ENCODE results near the gene TMEM119. TPM values are rescaled to one million over a fixed set of nuclear protein-coding genes. Genes with fewer than 3 reads are reported as not detected.

TMEM119 gene
- total RNA-seq, 3 donors from 2014 or later: 12.1 to 21.0 (median 12.5) TPM

GRCh38 chr12:108553799-108554198 is 44.1 kb downstream of the TMEM119 start:
- intact Hi-C loops (cut with DNase I; ENCODE audit: low total_unique reads): no loop called here
- H3K4me3 ChIP-seq: no peak overlapping the region

DNA sequence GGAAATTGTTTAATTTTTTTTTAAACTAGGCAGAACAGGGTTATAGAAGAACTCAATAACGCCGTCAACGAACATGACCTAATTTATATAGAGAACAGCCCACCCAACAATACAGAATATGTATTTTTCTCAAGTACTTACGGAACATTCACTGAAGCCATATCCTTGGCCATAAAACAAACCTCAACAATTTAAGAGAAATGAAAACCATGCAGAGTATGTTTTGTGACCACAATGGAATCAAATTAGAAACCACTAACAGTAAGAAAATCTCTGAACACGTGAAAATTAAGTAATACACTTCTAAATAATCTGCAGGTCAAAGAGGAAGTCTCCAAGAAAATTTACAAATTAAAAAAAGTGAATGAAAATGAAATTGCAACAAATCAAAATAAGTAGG is 46.3 kb downstream of the TMEM119 start:
- H3K4me1 ChIP-seq: no peaks in the 10 kb centered on the region
- intact Hi-C loops (cut with DNase I; ENCODE audit: low total_unique reads): no loop called here
- no peaks in the 10 kb centered on the region for H3K9me3 ChIP-seq
- no peak overlapping the region for H3K4me3 ChIP-seq
- no peaks in the 10 kb centered on the region for H3K36me3 ChIP-seq
- no peak for TF ChIP-seq POLR2A (IDR thresholded peaks at IDR 0.05)
- TF ChIP-seq CTCF (IDR thresholded peaks at IDR 0.05): no peak
- DNase-seq (ENCODE audit: low spot score in 2 of 2): no peak
- H3K27me3 ChIP-seq: no peaks in the 10 kb centered on the region
- H3K27ac ChIP-seq: no peak overlapping the region

More at GRCh38 chr12:108553799-108554198, 44.1 kb downstream of the TMEM119 start:
- no peaks in the 10 kb centered on the region for H3K27me3 ChIP-seq
- DNase-seq (ENCODE audit: low spot score in 2 of 2): no peak
- TF ChIP-seq POLR2A (IDR thresholded peaks at IDR 0.05) (no peak), POLR2AphosphoS5 (IDR thresholded peaks at IDR 0.05) (no peak), CTCF (IDR thresholded peaks at IDR 0.05) (no peak)
- H3K27ac ChIP-seq: no peak overlapping the region
- no peaks in the 10 kb centered on the region for H3K9me3 ChIP-seq
- H3K4me1 ChIP-seq: no peaks in the 10 kb centered on the region
- H3K36me3 ChIP-seq: no peaks in the 10 kb centered on the region

DNA sequence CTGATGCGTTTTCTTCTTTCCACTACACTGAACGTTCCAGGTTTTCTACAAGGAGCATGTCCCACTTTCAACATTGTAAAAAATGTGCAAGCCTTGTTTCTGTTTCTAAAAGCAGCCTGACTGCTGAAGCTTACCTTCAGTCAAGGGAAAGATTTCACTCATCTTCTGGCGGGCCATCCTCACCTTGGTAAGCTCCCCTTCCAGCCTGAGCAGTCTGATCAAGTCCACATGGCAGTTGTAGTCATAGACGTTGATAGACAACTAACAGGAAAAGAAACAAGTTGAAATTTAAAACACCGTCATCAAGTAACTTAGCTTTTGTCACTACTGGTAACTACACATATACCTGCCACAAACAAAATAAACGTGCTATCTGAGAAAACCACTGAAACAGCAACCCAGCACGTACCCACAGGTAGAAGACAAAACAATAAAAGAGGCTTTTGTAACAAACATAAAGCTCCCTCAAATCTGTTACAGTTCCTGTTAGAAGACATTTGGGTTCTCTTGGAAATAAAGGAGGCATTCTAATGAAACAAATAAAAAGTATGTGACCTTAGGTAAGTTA is 48.8 kb downstream of the TMEM119 start:
- Histone ChIP-seq H3K4me1 (no peaks in the 10 kb centered on the region), H3K27me3 (no peaks in the 10 kb centered on the region), H3K9me3 (no peaks in the 10 kb centered on the region), H3K36me3 (no peaks in the 10 kb centered on the region), H3K4me3 (no peak overlapping the region), H3K27ac (no peak overlapping the region)
- TF ChIP-seq POLR2A (IDR thresholded peaks at IDR 0.05): no peak
- TF ChIP-seq POLR2AphosphoS5 (IDR thresholded peaks at IDR 0.05): no peak
- TF ChIP-seq CTCF (IDR thresholded peaks at IDR 0.05): no peak
- intact Hi-C loops (cut with DNase I; ENCODE audit: low total_unique reads): no loop called here
- no peak for DNase-seq (ENCODE audit: low spot score in 2 of 2)

DNA sequence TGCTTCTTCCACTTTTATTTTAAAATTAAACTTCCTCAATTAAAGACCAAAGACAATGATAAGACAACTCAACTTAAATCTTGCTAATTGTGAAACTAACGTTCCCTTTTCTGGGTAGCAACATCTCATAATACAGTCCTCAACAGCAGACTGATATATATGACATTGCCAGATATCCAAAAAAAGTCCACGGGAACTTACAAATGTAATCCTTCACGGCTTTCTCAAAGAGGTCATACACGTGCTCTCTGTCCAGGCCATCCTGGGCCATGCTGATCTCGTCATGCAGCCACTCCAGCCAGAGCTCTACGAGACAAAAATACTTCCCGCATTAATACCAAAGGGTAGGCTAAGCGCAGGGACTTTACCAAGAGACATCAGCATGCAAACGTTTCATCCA is 50.2 kb downstream of the TMEM119 start:
- TF ChIP-seq CTCF (IDR thresholded peaks at IDR 0.05) (no peak), POLR2A (IDR thresholded peaks at IDR 0.05) (no peak), POLR2AphosphoS5 (IDR thresholded peaks at IDR 0.05) (no peak)
- no peak overlapping the region for H3K27ac ChIP-seq
- no peaks in the 10 kb centered on the region for H3K27me3 ChIP-seq
- no peaks in the 10 kb centered on the region for H3K4me1 ChIP-seq
- no peak for DNase-seq (ENCODE audit: low spot score in 2 of 2)
- H3K4me3 ChIP-seq: no peak overlapping the region
- H3K9me3 ChIP-seq: no peaks in the 10 kb centered on the region
- intact Hi-C loops (cut with DNase I; ENCODE audit: low total_unique reads): no loop called here
- no peaks in the 10 kb centered on the region for H3K36me3 ChIP-seq

GRCh38 chr12:108543652-108544051 is 54.2 kb downstream of the TMEM119 start:
- TF ChIP-seq CTCF (IDR thresholded peaks at IDR 0.05) (no peak), POLR2AphosphoS5 (IDR thresholded peaks at IDR 0.05) (no peak), POLR2A (IDR thresholded peaks at IDR 0.05) (no peak)
- Histone ChIP-seq H3K27me3 (no peaks in the 10 kb centered on the region), H3K4me3 (no peak overlapping the region), H3K9me3 (no peaks in the 10 kb centered on the region), H3K27ac (no peak overlapping the region), H3K4me1 (no peaks in the 10 kb centered on the region), H3K36me3 (no peaks in the 10 kb centered on the region)
- intact Hi-C loops (cut with DNase I; ENCODE audit: low total_unique reads): no loop called here
- DNase-seq (ENCODE audit: low spot score in 2 of 2): no peak
